ENCODE measurements around the gene ZNF778. TPM values are rescaled to one million over a fixed set of nuclear protein-coding genes. Genes with fewer than 3 reads are reported as not detected.
A peak's percentile ranks its signal among the peaks of the same experiment; 100 is the strongest.

Gene ZNF778
- total and polyA plus RNA-seq, 2 of the 13 experiments (the other 11 are each of a cell fraction or from before 2014, with no cell fraction given): 3.8 to 7.2 TPM

GRCh38 chr16:89241187-89242007, 23.9 kb downstream of the ZNF778 start (continued):
- TF ChIP-seq, protein P1, sequence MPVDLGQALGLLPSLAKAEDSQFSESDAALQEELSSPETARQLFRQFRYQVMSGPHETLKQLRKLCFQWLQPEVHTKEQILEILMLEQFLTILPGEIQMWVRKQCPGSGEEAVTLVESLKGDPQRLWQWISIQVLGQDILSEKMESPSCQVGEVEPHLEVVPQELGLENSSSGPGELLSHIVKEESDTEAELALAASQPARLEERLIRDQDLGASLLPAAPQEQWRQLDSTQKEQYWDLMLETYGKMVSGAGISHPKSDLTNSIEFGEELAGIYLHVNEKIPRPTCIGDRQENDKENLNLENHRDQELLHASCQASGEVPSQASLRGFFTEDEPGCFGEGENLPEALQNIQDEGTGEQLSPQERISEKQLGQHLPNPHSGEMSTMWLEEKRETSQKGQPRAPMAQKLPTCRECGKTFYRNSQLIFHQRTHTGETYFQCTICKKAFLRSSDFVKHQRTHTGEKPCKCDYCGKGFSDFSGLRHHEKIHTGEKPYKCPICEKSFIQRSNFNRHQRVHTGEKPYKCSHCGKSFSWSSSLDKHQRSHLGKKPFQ (CRISPR knock-in tag; IDR thresholded peaks at IDR 0.05; ENCODE audit: insufficient replicate concordance): peak; percentile 85
- peak; percentile 80 for TF ChIP-seq TMF1 (CRISPR knock-in tag; IDR thresholded peaks at IDR 0.05; ENCODE audit: low read depth)
- peak; percentile 89; the same call in 1 of the 2 replicates for TF ChIP-seq WIZ (CRISPR knock-in tag; IDR thresholded peaks at IDR 0.05)
- peak; percentile 54; the same call in 1 of the 2 replicates for TF ChIP-seq ZBTB42 (CRISPR knock-in tag; IDR thresholded peaks at IDR 0.05)
- no peak for TF ChIP-seq NFYC (CRISPR knock-in tag; IDR thresholded peaks at IDR 0.05)
- peak; percentile 94; the same call in 1 of the 2 replicates for TF ChIP-seq ZNF710 (CRISPR knock-in tag; IDR thresholded peaks at IDR 0.05; ENCODE audit: borderline replicate concordance)
- no peak; the same call in 1 of the 2 replicates for TF ChIP-seq ZHX1 (CRISPR knock-in tag; IDR thresholded peaks at IDR 0.05; ENCODE audit: low read depth)
- TF ChIP-seq ZNF326 (CRISPR knock-in tag; IDR thresholded peaks at IDR 0.05; ENCODE audit: borderline replicate concordance): no peak
- TF ChIP-seq RBAK (CRISPR knock-in tag; IDR thresholded peaks at IDR 0.05): no peak
- no peak for TF ChIP-seq ZNF24 (IDR thresholded peaks at IDR 0.05)
- TF ChIP-seq MED1 (CRISPR knock-in tag; IDR thresholded peaks at IDR 0.05): peak; percentile 86
- peak; percentile 93 for TF ChIP-seq RBFOX2 (IDR thresholded peaks at IDR 0.05; ENCODE audit: low read depth, low read length)
- TF ChIP-seq PRPF4 (IDR thresholded peaks at IDR 0.05; ENCODE audit: low read depth, low read length, poor library complexity, severe bottlenecking): no peak
- no peak for TF ChIP-seq KDM6A (CRISPR knock-in tag; IDR thresholded peaks at IDR 0.05; ENCODE audit: low read depth)
- TF ChIP-seq MBD4 (IDR thresholded peaks at IDR 0.05; ENCODE audit: borderline replicate concordance, low read length): no peak
- TF ChIP-seq CC2D1A (CRISPR knock-in tag; IDR thresholded peaks at IDR 0.05): no peak
- no peak; the same call in 1 of the 2 replicates for TF ChIP-seq ZNF430 (CRISPR knock-in tag; IDR thresholded peaks at IDR 0.05)
- TF ChIP-seq IKZF4 (CRISPR knock-in tag; IDR thresholded peaks at IDR 0.05; ENCODE audit: borderline replicate concordance, low read depth, not compliant biosample characterization): no peak
- no peak for TF ChIP-seq MAFG (CRISPR knock-in tag; IDR thresholded peaks at IDR 0.05)
- TF ChIP-seq SPEN (CRISPR knock-in tag; IDR thresholded peaks at IDR 0.05; ENCODE audit: low read depth): peak; percentile 96
- peak; percentile 9; the same call in 1 of the 2 replicates for TF ChIP-seq MIXL1 (CRISPR knock-in tag; IDR thresholded peaks at IDR 0.05)
- TF ChIP-seq NR2F6 (IDR thresholded peaks at IDR 0.05): peak; percentile 46
- peak; percentile 45; the same call in 1 of the 2 replicates for TF ChIP-seq NR2F6 (CRISPR knock-in tag; IDR thresholded peaks at IDR 0.05)
- no peak for TF ChIP-seq PHB2 (IDR thresholded peaks at IDR 0.05; ENCODE audit: partially characterized antibody)
- TF ChIP-seq ZNF264 (CRISPR knock-in tag; IDR thresholded peaks at IDR 0.05): peak; percentile 82; the same call in 1 of the 2 replicates
- 0 out of 2 replicates have a peak, but pooled peaks have one; percentile 52 for TF ChIP-seq ZNF431 (CRISPR knock-in tag; IDR thresholded peaks at IDR 0.05; ENCODE audit: borderline replicate concordance, low read depth)

Data from HepG2 (cell line).